Neutrophil (primary cell): ENCODE data around the gene ADAM8.

Experiments used
- H3K27ac ChIP-seq: fragments of 200-600 bp; sonication (generic); 2 replicates; pipeline ENCODE4 v1.5.1; 2016; ENCODE audit warnings: mild to moderate bottlenecking, moderate library complexity
- H3K27me3 ChIP-seq: fragments of 200-600 bp; sonication (generic); 2 replicates; pipeline ENCODE4 v1.6.0; 2016; ENCODE audit warnings: mild to moderate bottlenecking
- H3K36me3 ChIP-seq: fragments of 200-600 bp; sonication (generic); 2 replicates; pipeline ENCODE4 v1.5.1; 2017
- H3K4me1 ChIP-seq, 2 experiments: fragments of 200-600 bp in 1 of 2; sonication (generic) in 1 of 2; 1 replicate in 1 of 2; 2 replicates in 1 of 2; pipeline versions ENCODE4 v1.5.1 to v1.6.1; 2013 to 2016; ENCODE audit warnings: low read depth in 1 of 2, low read length in 1 of 2, mild to moderate bottlenecking in 1 of 2, moderate library complexity in 1 of 2; ENCODE audit not compliant: control insufficient read depth in 1 of 2, insufficient read depth in 1 of 2
- H3K4me3 ChIP-seq, 2 experiments: fragments of 200-600 bp in 1 of 2; sonication (generic) in 1 of 2; 1 replicate in 1 of 2; 2 replicates in 1 of 2; pipeline ENCODE4 v1.5.1; 2013 to 2016; ENCODE audit warnings: low read depth in 1 of 2, low read length in 1 of 2, mild to moderate bottlenecking in 1 of 2, moderate library complexity in 1 of 2
- H3K9me3 ChIP-seq: fragments of 200-600 bp; sonication (generic); 2 replicates; pipeline ENCODE4 v1.5.1; 2016
- TF ChIP-seq, protein P1 (sequence below): fragments of 200-600 bp; sonication (generic); IDR thresholded peaks from 2 replicates; pipeline ENCODE4 v1.5.1; 2016; ENCODE audit warnings: antibody characterized with exemption

ADAM8 gene

DNA sequence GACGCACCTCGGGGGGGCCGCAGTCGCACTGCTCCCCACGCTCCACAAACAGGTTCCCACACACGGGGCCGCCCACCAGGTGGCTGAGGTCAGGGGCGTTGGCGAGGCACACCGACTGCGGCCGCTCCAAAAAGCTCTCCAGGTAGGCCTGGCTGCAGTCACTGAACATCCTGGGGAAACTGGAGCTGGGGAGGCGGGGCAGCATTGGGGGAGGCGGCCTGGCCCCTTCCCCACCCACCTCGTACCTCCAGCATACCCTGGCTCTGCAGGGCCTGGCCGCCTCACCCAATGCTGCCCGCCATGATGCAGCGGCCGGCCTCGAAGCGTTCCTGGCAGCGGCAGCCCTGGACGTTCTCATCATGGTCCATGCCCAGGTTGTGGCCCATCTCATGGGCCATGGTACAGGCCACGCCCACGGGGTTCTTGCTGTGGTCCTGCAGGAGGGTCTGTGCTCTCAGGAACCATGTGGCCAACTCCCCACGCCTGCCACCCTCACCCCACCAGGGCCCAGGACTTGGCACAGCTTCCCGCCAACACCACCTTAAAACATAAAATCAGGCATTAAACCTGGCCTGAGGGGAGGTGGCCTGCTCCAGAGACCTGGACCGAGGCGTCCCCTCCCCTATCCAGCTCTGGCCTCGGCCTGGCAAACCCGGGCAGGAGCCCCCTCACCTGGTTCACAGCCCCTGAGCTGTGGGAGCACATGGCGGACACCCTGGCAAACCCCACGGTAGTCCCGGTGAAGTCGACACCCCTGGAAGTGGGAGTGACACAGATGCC lies 5.0 kb downstream of the ADAM8 start:
- Histone ChIP-seq H3K36me3 (peaks cover 87% of the 10 kb centered on the region), H3K9me3 (no peaks in the 10 kb centered on the region), H3K27ac (peak overlapping the region; percentile 18), H3K27me3 (no peaks in the 10 kb centered on the region), H3K4me3 (no peak overlapping the region), H3K4me1 (peaks cover 18 to 24% of the 10 kb centered on the region in 2 experiments)
- TF ChIP-seq, protein P1, sequence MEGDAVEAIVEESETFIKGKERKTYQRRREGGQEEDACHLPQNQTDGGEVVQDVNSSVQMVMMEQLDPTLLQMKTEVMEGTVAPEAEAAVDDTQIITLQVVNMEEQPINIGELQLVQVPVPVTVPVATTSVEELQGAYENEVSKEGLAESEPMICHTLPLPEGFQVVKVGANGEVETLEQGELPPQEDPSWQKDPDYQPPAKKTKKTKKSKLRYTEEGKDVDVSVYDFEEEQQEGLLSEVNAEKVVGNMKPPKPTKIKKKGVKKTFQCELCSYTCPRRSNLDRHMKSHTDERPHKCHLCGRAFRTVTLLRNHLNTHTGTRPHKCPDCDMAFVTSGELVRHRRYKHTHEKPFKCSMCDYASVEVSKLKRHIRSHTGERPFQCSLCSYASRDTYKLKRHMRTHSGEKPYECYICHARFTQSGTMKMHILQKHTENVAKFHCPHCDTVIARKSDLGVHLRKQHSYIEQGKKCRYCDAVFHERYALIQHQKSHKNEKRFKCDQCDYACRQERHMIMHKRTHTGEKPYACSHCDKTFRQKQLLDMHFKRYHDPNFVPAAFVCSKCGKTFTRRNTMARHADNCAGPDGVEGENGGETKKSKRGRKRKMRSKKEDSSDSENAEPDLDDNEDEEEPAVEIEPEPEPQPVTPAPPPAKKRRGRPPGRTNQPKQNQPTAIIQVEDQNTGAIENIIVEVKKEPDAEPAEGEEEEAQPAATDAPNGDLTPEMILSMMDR: no peak

DNA sequence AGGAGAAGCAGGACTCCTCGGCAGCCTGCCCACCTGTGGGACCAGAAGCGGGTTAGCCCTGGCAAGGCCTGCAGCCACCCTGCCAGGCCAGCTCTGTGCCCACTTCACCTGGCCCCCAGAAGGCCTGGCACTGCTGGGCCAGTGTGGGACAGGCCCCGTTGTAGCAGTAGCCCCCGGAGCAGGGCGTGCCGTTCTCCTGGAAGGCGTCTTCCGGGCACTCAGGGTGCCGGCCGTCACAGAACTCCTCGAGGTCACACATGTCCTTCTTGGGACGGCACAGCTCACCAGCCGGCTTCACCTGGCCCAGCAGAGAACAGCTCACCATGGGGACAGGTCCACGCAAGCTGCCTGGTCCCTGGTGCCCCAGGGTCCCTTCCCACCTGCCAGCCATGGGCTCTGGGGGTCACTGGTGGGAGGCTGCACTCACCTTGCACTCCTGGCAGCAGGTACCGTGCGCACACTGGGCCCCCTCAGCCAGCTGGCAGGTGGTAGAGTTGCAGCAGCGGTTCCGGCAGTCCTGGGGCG lies 5.8 kb downstream of the ADAM8 start:
- Histone ChIP-seq H3K27ac (peak overlapping the region; percentile 8), H3K4me1 (peaks cover 16 to 26% of the 10 kb centered on the region in 2 experiments), H3K9me3 (no peaks in the 10 kb centered on the region), H3K36me3 (peaks cover 96% of the 10 kb centered on the region), H3K4me3 (no peak overlapping the region), H3K27me3 (no peaks in the 10 kb centered on the region)
- TF ChIP-seq, protein P1: no peak

DNA sequence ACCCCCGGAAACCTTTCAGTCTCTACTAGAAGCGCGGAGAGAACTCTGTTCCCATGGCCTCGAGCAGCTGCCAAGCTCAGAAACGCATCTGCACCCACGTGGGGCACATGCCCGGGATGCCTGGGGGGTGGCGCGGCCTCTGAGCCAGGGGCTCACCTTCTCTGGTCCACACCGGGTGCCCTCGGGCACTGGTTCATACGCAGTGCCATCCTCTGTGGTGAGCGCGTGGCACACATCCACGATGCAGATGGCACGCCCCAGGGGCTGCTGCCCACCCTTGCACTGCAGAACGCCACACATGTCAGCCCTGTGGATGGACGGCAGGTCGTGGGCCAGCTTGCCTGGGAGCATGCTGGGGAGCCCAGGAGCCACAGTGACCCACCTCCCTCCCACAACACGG lies 6.5 kb downstream of the ADAM8 start:
- TF ChIP-seq, protein P1: no peak
- Histone ChIP-seq H3K4me3 (no peak overlapping the region), H3K36me3 (peaks cover 100% of the 10 kb centered on the region), H3K27ac (no peak overlapping the region), H3K27me3 (no peaks in the 10 kb centered on the region), H3K9me3 (no peaks in the 10 kb centered on the region), H3K4me1 (peaks cover 23 to 33% of the 10 kb centered on the region in 2 experiments)

DNA sequence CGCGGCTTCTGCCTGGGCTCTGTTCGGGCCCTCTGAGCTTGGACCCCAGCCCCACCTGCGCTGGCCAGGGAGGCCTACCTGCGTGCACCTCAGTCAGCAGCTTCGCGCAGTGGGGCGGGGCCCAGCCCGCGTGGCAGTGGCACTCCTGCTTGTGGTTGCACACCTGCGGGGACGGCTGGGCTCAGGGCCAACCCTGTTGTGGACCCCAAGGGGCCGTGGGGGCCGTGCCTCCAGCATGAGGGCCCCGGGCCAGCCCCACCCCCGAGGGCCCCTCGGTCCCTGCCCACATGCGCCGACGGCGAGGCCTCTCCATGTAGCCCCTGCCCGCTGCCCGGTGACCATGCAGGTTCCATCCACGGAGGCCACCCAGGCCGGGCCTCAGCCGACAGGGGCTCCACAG lies 7.3 kb downstream of the ADAM8 start:
- TF ChIP-seq, protein P1: no peak
- no peaks in the 10 kb centered on the region for H3K9me3 ChIP-seq
- H3K36me3 ChIP-seq: peaks cover 100% of the 10 kb centered on the region
- peaks cover 25 to 40% of the 10 kb centered on the region in 2 experiments for H3K4me1 ChIP-seq
- H3K27ac ChIP-seq: peak overlapping the region; percentile 39
- no peaks in the 10 kb centered on the region for H3K27me3 ChIP-seq
- no peak overlapping the region for H3K4me3 ChIP-seq

DNA sequence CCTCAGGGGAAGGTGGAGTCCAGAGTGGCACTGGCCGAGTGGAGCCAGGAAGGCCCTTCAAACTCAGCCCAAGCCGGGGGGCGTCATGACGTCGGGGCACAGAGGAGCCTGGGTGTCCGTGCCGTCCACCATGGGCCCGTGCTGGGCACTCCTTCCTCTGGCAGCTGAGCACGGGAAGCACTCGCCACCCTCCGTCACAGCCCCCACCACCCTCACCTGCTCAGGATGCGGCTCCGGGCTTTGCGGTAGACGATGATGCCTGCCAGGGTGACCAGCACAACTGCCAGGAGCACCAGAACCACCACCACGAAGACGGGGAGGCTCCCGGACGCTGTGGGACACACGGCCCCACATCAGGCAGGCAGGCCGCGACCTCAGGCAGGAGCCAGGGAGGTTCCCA lies 8.1 kb downstream of the ADAM8 start:
- H3K36me3 ChIP-seq: peaks cover 100% of the 10 kb centered on the region
- no peaks in the 10 kb centered on the region for H3K27me3 ChIP-seq
- H3K9me3 ChIP-seq: no peaks in the 10 kb centered on the region
- peaks cover 26 to 40% of the 10 kb centered on the region in 2 experiments for H3K4me1 ChIP-seq
- peak overlapping the region; percentile 49 for H3K27ac ChIP-seq
- no peak overlapping the region for H3K4me3 ChIP-seq
- TF ChIP-seq, protein P1: no peak
